SK-N-SH (cell line): ENCODE data around the gene ERC2. TPM values are rescaled to one million over a fixed set of nuclear protein-coding genes. Genes with fewer than 3 reads are reported as not detected.

Experiments used
- CTCF ChIA-PET: fragments of 300-600, 350-600 bp; formaldehyde crosslinking; extraction: SDS; loops from one replicate; lab custom pipeline; 2021; lab: Yijun Ruan, JAX
- POLR2A ChIA-PET: fragments of 350-600 bp; sonication (Branson Sonifier 250); formaldehyde crosslinking; extraction: SDS; loops from one replicate; lab custom pipeline; 2020; ENCODE audit warnings: antibody characterized with exemption, inconsistent platforms; lab: Yijun Ruan, JAX
- DNase-seq: peaks from one replicate; pipeline ENCODE4 v3.0.0; 2012
- H2AFZ ChIP-seq: fragments of 200-600 bp; sonication (generic); 2 replicates; pipeline ENCODE4 v1.8.1; 2016; ENCODE audit warnings: antibody characterized with exemption, mild to moderate bottlenecking, low read depth
- H3F3A ChIP-seq: fragments of 200-600 bp; sonication (generic); replicated peaks from 2 replicates; pipeline ENCODE3; 2016; ENCODE audit warnings: antibody characterized with exemption, mild to moderate bottlenecking; ENCODE audit not compliant: insufficient read depth
- H3K27ac ChIP-seq, 2 experiments: fragments of 200-500 bp in 1 of 2; fragments of 200-600 bp in 1 of 2; sonication (Bioruptor generic) in 1 of 2; sonication (generic), shearing (Covaris generic) in 1 of 2; 2 replicates each; pipeline versions ENCODE4 v1.5.1 to v1.6.1; 2014 to 2016; ENCODE audit warnings: low read depth in 2 of 2, inconsistent platforms in 1 of 2, low read length in 1 of 2, mild to moderate bottlenecking in 1 of 2, mixed read lengths in 1 of 2
- H3K27me3 ChIP-seq: fragments of 200-600 bp; sonication (generic), shearing (Covaris generic); 2 replicates; pipeline ENCODE4 v1.6.1; 2016; ENCODE audit warnings: mixed run types; ENCODE audit not compliant: insufficient read depth
- H3K36me3 ChIP-seq, 2 experiments: fragments of 200-500 bp in 1 of 2; fragments of 200-600 bp in 1 of 2; sonication (Bioruptor generic) in 1 of 2; sonication (generic) in 1 of 2; replicated peaks in 1 of 2; 2 replicates each; pipeline versions ENCODE3 to v1.5.1; 2014 to 2016; ENCODE audit warnings: low read length in 1 of 2, mild to moderate bottlenecking in 1 of 2; ENCODE audit not compliant: insufficient read depth in 2 of 2, control insufficient read depth in 1 of 2
- H3K4me1 ChIP-seq, 2 experiments: fragments of 200-500 bp in 1 of 2; fragments of 200-600 bp in 1 of 2; sonication (Bioruptor generic) in 1 of 2; sonication (generic), shearing (Covaris generic) in 1 of 2; 2 replicates each; pipeline versions ENCODE4 v1.5.1 to v1.6.1; 2014 to 2016; ENCODE audit warnings: low read depth in 1 of 2, low read length in 1 of 2, mixed run types in 1 of 2; ENCODE audit not compliant: insufficient read depth in 2 of 2, control insufficient read depth in 1 of 2
- H3K4me2 ChIP-seq: fragments of 200-600 bp; sonication (generic), shearing (Covaris generic); 2 replicates; pipeline ENCODE4 v1.6.1; 2017; ENCODE audit warnings: mixed run types
- H3K4me3 ChIP-seq, 2 experiments: fragments of 200-500 bp in 1 of 2; fragments of 200-600 bp in 1 of 2; sonication (Bioruptor generic) in 1 of 2; sonication (generic), shearing (Covaris generic) in 1 of 2; 2 replicates each; pipeline versions ENCODE4 v1.5.1 to v1.8.1; 2014 to 2016; ENCODE audit warnings: low read depth in 2 of 2, inconsistent platforms in 1 of 2, low read length in 1 of 2, mild to moderate bottlenecking in 1 of 2, mixed read lengths in 1 of 2, moderate library complexity in 1 of 2
- H3K79me2 ChIP-seq: fragments of 200-600 bp; sonication (generic); 2 replicates; pipeline ENCODE4 v1.8.1; 2017; ENCODE audit warnings: mild to moderate bottlenecking; ENCODE audit not compliant: insufficient read depth
- H3K9ac ChIP-seq: fragments of 200-600 bp; sonication (generic); 2 replicates; pipeline ENCODE4 v1.6.1; 2017; ENCODE audit warnings: mixed run types
- H3K9me2 ChIP-seq: fragments of 200-600 bp; sonication (generic); 2 replicates; pipeline ENCODE4 v1.6.1; 2017; ENCODE audit warnings: mixed run types
- H3K9me3 ChIP-seq: fragments of 200-600 bp; sonication (generic); 2 replicates; pipeline ENCODE4 v1.6.1; 2017; ENCODE audit warnings: mixed run types, mild to moderate bottlenecking, moderate library complexity
- H4K20me1 ChIP-seq: fragments of 200-600 bp; sonication (generic); 2 replicates; pipeline ENCODE4 v1.6.1; 2017; ENCODE audit warnings: mild to moderate bottlenecking, mixed run types; ENCODE audit not compliant: insufficient read depth
- CHD2 ChIP-seq: fragments of 150-350 bp; IDR thresholded peaks from 2 replicates; pipeline ENCODE4 v1.6.1; 2018; ENCODE audit warnings: low read length; ENCODE audit not compliant: partially characterized antibody
- ELF1 ChIP-seq: IDR thresholded peaks from 2 replicates; pipeline ENCODE4 v1.4.0; 2012
- EP300 ChIP-seq, 2 experiments: IDR thresholded peaks; 2 replicates each; pipeline versions ENCODE4 v1.4.0 to v1.6.1; 2012; ENCODE audit warnings: borderline replicate concordance in 1 of 2, low read depth in 1 of 2, low read length in 1 of 2
- EZH2phosphoT487 ChIP-seq: fragments of 200-600 bp; sonication (generic); IDR thresholded peaks from 2 replicates; pipeline ENCODE4 v1.6.1; 2017; ENCODE audit warnings: low read depth, mixed run types, mild to moderate bottlenecking, antibody characterized with exemption, moderate library complexity, borderline replicate concordance
- FOXJ3 ChIP-seq: sonication (generic); formaldehyde crosslinking; IDR thresholded peaks from 2 replicates; pipeline ENCODE4 v1.5.1; 2020; ENCODE audit warnings: mild to moderate bottlenecking, missing genetic modification reagents
- FOXM1 ChIP-seq: IDR thresholded peaks from 2 replicates; pipeline ENCODE4 v1.4.0; 2012; ENCODE audit warnings: low read depth, mild to moderate bottlenecking
- MXI1 ChIP-seq: IDR thresholded peaks from 2 replicates; pipeline ENCODE4 v1.6.1; 2012; ENCODE audit warnings: mild to moderate bottlenecking, low read depth, low read length, improper control_type of control experiment
- NFIC ChIP-seq: IDR thresholded peaks from 2 replicates; pipeline ENCODE4 v1.4.0; 2012; ENCODE audit warnings: borderline replicate concordance
- RCOR1 ChIP-seq: fragments of 150-350 bp; IDR thresholded peaks from 2 replicates; pipeline ENCODE4 v1.6.1; 2017; ENCODE audit warnings: antibody characterized with exemption, low read length
- RFX5 ChIP-seq: IDR thresholded peaks from 2 replicates; pipeline ENCODE4 v1.6.1; 2012; ENCODE audit warnings: mild to moderate bottlenecking, improper control_type of control experiment, low read length
- SMC3 ChIP-seq: IDR thresholded peaks from 2 replicates; pipeline ENCODE4 v1.6.1; 2012; ENCODE audit warnings: low read depth, low read length, improper control_type of control experiment
- TAF1 ChIP-seq: IDR thresholded peaks from 2 replicates; pipeline ENCODE4 v1.6.1; 2012; ENCODE audit warnings: low read depth, mild to moderate bottlenecking, low read length, moderate library complexity, borderline replicate concordance
- TCF12 ChIP-seq: IDR thresholded peaks from 2 replicates; pipeline ENCODE4 v1.4.0; 2012
- TEAD4 ChIP-seq: IDR thresholded peaks from 2 replicates; pipeline ENCODE4 v1.4.0; 2012; ENCODE audit warnings: mild to moderate bottlenecking, borderline replicate concordance; ENCODE audit not compliant: insufficient read depth
- YY1 ChIP-seq: IDR thresholded peaks from 2 replicates; pipeline ENCODE4 v1.4.0; 2012; ENCODE audit warnings: low read depth, mild to moderate bottlenecking
- WGBS: methylation state at CpG from one replicate; pipeline ENCODE4 v1.1.6; 2017; ENCODE audit warnings: low lambda C conversion rate; 5-methylcytosine and 5-hydroxymethylcytosine counted together
- polyA plus RNA-seq, 3 experiments: library from polyadenylated mRNA; depleted of rRNA; stranded (reverse); fragments of >200 nt; gene quantifications; 2 replicates each; pipeline ENCODE4 v1.2.3, GENCODE V29; 2012
- TF ChIP-seq, protein P1 (sequence below): IDR thresholded peaks from 2 replicates; pipeline ENCODE4; 2012
- TF ChIP-seq, protein P2 (sequence below): fragments of 200-600 bp; sonication (generic); IDR thresholded peaks from 2 replicates; pipeline ENCODE4 v1.6.1; 2017; ENCODE audit warnings: antibody characterized with exemption, mild to moderate bottlenecking, moderate library complexity
- TF ChIP-seq, protein P3 (sequence below): fragments of 150-350 bp; IDR thresholded peaks from 2 replicates; pipeline ENCODE4 v1.6.1; 2017; ENCODE audit warnings: antibody characterized with exemption, low read length, low read depth, borderline replicate concordance
- TF ChIP-seq, protein P4 (sequence below): IDR thresholded peaks from 2 replicates; pipeline ENCODE4 v1.6.1; 2012; ENCODE audit warnings: mild to moderate bottlenecking, low read depth, low read length, moderate library complexity

ERC2 gene
- polyA plus RNA-seq, 1 of the 3 experiments (the other 2 are of a cell fraction) = 1.6 TPM

DNA sequence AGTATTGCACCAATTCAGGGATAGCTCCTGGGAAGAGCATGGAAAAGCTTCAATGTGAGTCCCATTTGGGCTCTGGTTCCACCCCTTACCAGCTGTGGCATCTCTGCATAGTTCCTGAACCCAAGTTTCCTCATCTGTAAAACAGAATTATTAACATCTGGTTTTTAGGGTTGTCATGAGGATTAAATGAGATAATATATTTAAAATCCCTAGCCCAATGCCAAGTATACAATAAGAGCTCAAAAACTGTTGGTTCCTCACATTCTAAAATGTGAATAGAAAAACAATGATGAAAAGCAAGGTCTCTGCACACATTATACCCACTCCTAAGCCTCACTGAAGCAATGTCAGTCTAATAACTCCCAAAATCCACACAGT is 743.9 kb downstream of the ERC2 start:
- ChIA-PET POLR2A (no interaction called here), CTCF (interaction anchor here (1.0 to 1.4 kb wide), 4 partner anchors 13 to 1786 kb away, joined by 3 read pairs; no protein-coding TSS in a partner anchor)
- Histone ChIP-seq H3K79me2 (no peaks in the 10 kb centered on the region), H3K4me2 (no peak overlapping the region), H3K9me2 (no peaks in the 10 kb centered on the region), H3K4me1 (peaks cover 7 to 10% of the 10 kb centered on the region in 2 experiments; a peak in 2 of 4 replicates), H3K27me3 (no peaks in the 10 kb centered on the region), H3F3A (no peaks in the 10 kb centered on the region), H4K20me1 (no peaks in the 10 kb centered on the region), H3K36me3 (no peaks in the 10 kb centered on the region), H3K4me3 (no peak overlapping the region), H2AFZ (no peak overlapping the region), H3K9ac (no peak overlapping the region), H3K27ac (no peak overlapping the region), H3K9me3 (no peaks in the 10 kb centered on the region)
- TF ChIP-seq, protein P1, sequence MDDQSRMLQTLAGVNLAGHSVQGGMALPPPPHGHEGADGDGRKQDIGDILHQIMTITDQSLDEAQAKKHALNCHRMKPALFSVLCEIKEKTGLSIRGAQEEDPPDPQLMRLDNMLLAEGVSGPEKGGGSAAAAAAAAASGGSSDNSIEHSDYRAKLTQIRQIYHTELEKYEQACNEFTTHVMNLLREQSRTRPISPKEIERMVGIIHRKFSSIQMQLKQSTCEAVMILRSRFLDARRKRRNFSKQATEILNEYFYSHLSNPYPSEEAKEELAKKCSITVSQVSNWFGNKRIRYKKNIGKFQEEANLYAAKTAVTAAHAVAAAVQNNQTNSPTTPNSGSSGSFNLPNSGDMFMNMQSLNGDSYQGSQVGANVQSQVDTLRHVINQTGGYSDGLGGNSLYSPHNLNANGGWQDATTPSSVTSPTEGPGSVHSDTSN = no peak
- TF ChIP-seq, protein P2, sequence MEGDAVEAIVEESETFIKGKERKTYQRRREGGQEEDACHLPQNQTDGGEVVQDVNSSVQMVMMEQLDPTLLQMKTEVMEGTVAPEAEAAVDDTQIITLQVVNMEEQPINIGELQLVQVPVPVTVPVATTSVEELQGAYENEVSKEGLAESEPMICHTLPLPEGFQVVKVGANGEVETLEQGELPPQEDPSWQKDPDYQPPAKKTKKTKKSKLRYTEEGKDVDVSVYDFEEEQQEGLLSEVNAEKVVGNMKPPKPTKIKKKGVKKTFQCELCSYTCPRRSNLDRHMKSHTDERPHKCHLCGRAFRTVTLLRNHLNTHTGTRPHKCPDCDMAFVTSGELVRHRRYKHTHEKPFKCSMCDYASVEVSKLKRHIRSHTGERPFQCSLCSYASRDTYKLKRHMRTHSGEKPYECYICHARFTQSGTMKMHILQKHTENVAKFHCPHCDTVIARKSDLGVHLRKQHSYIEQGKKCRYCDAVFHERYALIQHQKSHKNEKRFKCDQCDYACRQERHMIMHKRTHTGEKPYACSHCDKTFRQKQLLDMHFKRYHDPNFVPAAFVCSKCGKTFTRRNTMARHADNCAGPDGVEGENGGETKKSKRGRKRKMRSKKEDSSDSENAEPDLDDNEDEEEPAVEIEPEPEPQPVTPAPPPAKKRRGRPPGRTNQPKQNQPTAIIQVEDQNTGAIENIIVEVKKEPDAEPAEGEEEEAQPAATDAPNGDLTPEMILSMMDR = no peak
- TF ChIP-seq TAF1 = no peak
- DNase-seq = no peak

DNA sequence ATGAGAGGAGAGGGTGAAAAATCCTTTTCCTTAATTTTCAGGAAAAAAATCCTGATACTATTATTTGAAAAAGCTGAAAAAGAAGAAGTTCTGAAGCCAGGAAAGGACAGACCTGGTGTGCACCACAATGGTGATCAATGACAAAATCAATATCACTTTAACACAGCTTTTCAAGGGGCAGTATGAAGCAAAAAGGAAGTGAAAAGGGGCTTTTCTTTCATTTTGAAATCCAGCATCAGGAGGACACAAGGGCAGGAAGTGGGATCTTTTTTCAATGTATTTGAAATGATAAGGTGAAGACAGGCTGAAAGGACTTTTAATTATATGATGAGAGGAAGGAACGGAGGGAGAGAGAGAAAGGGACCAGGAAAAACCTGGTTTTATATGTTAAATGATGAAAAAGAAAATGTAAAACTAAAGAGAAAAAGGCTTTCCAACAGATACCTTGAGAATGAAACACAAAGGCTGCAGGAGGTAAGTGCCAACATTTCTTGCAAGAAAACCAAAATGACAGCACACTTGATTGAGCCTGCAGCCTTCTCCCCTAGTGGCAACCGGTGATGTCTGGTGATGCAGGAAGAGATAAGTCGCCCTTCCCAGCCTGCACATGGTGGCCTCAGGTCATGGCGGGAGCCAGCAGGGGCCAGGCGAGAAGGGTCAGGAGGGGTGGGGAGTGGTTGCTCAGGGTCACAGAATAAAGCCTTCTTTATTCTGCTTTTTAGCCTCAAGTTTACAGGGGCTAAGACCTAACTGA is 744.4 kb downstream of the ERC2 start:
- H3K9me2 ChIP-seq = no peaks in the 10 kb centered on the region
- no peak overlapping the region for H3K9ac ChIP-seq
- POLR2A ChIA-PET = no interaction called here
- H3K4me1 ChIP-seq = peaks cover 7 to 10% of the 10 kb centered on the region in 2 experiments; a peak in 2 of 4 replicates
- no peak overlapping the region for H3K4me2 ChIP-seq
- no peaks in the 10 kb centered on the region for H3K36me3 ChIP-seq
- peak; percentile 66 for DNase-seq
- H4K20me1 ChIP-seq = no peaks in the 10 kb centered on the region
- CTCF ChIA-PET = interaction anchor here (0.7 to 1.6 kb wide), 5 partner anchors 12 to 1785 kb away, joined by 3 to 4 read pairs (median 3); no protein-coding TSS in a partner anchor
- H3K79me2 ChIP-seq = no peaks in the 10 kb centered on the region
- H3K4me3 ChIP-seq = no peak overlapping the region
- WGBS = 47% methylated on average over 2 of the region's 5 CpGs
- peaks cover 3% of the 10 kb centered on the region for H3F3A ChIP-seq
- H3K27me3 ChIP-seq = no peaks in the 10 kb centered on the region
- no peaks in the 10 kb centered on the region for H3K9me3 ChIP-seq
- no peak overlapping the region for H2AFZ ChIP-seq
- no peak overlapping the region for H3K27ac ChIP-seq
- TF ChIP-seq ELF1 = no peak
- peak; percentile 39; the same call in 1 of the 2 replicates for TF ChIP-seq MXI1
- peak in 1 of 2 experiments; percentile 72; a peak in 2 of 4 replicates for TF ChIP-seq EP300 (IDR thresholded peaks at IDR 0.05; ENCODE audit: borderline replicate concordance in 1 of 2, low read depth in 1 of 2, low read length in 1 of 2)
- TF ChIP-seq, protein P3, sequence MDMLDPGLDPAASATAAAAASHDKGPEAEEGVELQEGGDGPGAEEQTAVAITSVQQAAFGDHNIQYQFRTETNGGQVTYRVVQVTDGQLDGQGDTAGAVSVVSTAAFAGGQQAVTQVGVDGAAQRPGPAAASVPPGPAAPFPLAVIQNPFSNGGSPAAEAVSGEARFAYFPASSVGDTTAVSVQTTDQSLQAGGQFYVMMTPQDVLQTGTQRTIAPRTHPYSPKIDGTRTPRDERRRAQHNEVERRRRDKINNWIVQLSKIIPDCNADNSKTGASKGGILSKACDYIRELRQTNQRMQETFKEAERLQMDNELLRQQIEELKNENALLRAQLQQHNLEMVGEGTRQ = no peak
- TF ChIP-seq, protein P4, sequence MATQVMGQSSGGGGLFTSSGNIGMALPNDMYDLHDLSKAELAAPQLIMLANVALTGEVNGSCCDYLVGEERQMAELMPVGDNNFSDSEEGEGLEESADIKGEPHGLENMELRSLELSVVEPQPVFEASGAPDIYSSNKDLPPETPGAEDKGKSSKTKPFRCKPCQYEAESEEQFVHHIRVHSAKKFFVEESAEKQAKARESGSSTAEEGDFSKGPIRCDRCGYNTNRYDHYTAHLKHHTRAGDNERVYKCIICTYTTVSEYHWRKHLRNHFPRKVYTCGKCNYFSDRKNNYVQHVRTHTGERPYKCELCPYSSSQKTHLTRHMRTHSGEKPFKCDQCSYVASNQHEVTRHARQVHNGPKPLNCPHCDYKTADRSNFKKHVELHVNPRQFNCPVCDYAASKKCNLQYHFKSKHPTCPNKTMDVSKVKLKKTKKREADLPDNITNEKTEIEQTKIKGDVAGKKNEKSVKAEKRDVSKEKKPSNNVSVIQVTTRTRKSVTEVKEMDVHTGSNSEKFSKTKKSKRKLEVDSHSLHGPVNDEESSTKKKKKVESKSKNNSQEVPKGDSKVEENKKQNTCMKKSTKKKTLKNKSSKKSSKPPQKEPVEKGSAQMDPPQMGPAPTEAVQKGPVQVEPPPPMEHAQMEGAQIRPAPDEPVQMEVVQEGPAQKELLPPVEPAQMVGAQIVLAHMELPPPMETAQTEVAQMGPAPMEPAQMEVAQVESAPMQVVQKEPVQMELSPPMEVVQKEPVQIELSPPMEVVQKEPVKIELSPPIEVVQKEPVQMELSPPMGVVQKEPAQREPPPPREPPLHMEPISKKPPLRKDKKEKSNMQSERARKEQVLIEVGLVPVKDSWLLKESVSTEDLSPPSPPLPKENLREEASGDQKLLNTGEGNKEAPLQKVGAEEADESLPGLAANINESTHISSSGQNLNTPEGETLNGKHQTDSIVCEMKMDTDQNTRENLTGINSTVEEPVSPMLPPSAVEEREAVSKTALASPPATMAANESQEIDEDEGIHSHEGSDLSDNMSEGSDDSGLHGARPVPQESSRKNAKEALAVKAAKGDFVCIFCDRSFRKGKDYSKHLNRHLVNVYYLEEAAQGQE = no peak
- no peak for TF ChIP-seq YY1
- TF ChIP-seq RFX5 = peak; percentile 48; the same call in 1 of the 2 replicates
- TF ChIP-seq SMC3 = no peak
- peak; percentile 30 for TF ChIP-seq CHD2
- no peak for TF ChIP-seq NFIC
- TF ChIP-seq FOXJ3 = peak; percentile 43; the same call in 1 of the 2 replicates
- no peak for TF ChIP-seq TAF1
- no peak for TF ChIP-seq TCF12
- no peak for TF ChIP-seq FOXM1
- peak; percentile 79; the same call in 1 of the 2 replicates for TF ChIP-seq RCOR1
- no peak for TF ChIP-seq TEAD4
- no peak for TF ChIP-seq EZH2phosphoT487
